ENCODE measurements around the gene PRKCH. TPM values are rescaled to one million over a fixed set of nuclear protein-coding genes. Genes with fewer than 3 reads are reported as not detected.

PRKCH gene
- total RNA-seq, 2 experiments from 2014 or later: 304 to 312 TPM

DNA sequence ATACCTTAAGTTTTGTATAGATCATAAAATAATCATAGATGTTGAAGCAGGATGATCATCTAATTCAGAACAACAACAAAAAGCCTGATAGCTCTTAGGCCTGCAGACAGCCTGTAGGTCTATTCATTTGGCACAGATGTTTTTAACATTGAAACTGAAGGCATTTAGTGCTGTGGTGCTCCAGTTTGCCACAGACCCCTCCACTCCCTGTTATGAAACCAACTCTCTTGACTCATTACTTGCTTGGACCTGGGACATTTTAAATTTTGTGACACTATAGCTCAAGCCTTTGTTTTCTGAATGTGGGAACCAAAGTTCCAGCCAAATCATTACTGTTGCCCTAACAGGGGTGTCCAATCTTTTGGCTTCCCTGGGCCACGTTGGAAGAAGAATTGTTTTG lies 9.1 kb downstream of the PRKCH start:
- H3K4me3 Mint-ChIP-seq: peak overlapping the region; percentile 97
- H3K27me3 Mint-ChIP-seq: no peaks in the 10 kb centered on the region
- peak; percentile 56 for ATAC-seq
- H3K4me1 Mint-ChIP-seq: peaks cover 71% of the 10 kb centered on the region
- no peaks in the 10 kb centered on the region for H3K9me3 Mint-ChIP-seq (ENCODE audit: low read depth)
- DNase-seq: peak; percentile 79
- CTCF ChIA-PET: interaction anchor here (1.0 to 2.7 kb wide), 9 partner anchors 8 to 333 kb away, joined by 3 to 9 read pairs (median 5); partner anchors contain the start of gene PRKCH
- H3K27ac Mint-ChIP-seq: peak overlapping the region; percentile 91
- peaks cover 64% of the 10 kb centered on the region for H3K36me3 Mint-ChIP-seq

GRCh38 chr14:61331992-61332657 lies 10.7 kb downstream of the PRKCH start:
- DNase-seq (no peak), ATAC-seq (no peak)
- CTCF ChIA-PET: interaction anchor here (1.2 to 3.1 kb wide), 8 partner anchors 10 to 123 kb away, joined by 3 to 24 read pairs (median 5); partner anchors contain the start of gene PRKCH
- peak overlapping the region; percentile 99 for H3K27ac Mint-ChIP-seq
- peak overlapping the region; percentile 81 for H3K4me3 Mint-ChIP-seq
- no peaks in the 10 kb centered on the region for H3K9me3 Mint-ChIP-seq (ENCODE audit: low read depth)
- H3K36me3 Mint-ChIP-seq: peaks cover 56% of the 10 kb centered on the region
- H3K4me1 Mint-ChIP-seq: peaks cover 73% of the 10 kb centered on the region
- no peaks in the 10 kb centered on the region for H3K27me3 Mint-ChIP-seq

GRCh38 chr14:61332658-61333029 lies 11.3 kb downstream of the PRKCH start:
- Mint-ChIP-seq H3K4me1 (peaks cover 75% of the 10 kb centered on the region), H3K27me3 (no peaks in the 10 kb centered on the region), H3K4me3 (peak overlapping the region; percentile 81), H3K36me3 (peaks cover 53% of the 10 kb centered on the region), H3K9me3 (ENCODE audit: low read depth) (no peaks in the 10 kb centered on the region), H3K27ac (peak overlapping the region; percentile 99)
- CTCF ChIA-PET: interaction anchor here (0.9 to 3.1 kb wide), 6 partner anchors 10 to 52 kb away, joined by 3 to 24 read pairs (median 4); partner anchors contain the start of gene PRKCH
- ATAC-seq: peak; percentile 7
- DNase-seq: peak; percentile 64

DNA sequence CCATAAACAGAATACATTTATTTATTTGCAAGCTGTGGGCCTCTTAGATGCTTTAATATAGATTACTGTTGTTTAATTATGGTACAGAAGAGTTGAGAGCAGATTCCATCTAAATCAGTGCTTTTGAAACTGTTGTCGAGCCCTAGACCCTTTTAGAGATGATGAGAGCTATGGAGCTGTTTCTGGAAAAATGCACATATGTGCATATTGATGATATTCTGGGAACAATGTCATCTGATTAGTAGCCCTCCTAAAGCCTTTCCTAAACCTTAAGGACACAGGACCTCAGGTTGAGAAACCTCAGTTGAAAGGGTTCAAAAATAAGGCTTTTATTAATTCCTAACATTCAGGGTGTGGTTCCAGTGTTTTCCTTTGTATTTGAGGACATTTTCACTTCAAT lies 11.7 kb downstream of the PRKCH start:
- peak overlapping the region; percentile 99 for H3K27ac Mint-ChIP-seq
- peaks cover 80% of the 10 kb centered on the region for H3K4me1 Mint-ChIP-seq
- ATAC-seq (no peak), DNase-seq (no peak)
- no peaks in the 10 kb centered on the region for H3K27me3 Mint-ChIP-seq
- CTCF ChIA-PET: interaction anchor here (0.9 to 3.1 kb wide), 6 partner anchors 9 to 52 kb away, joined by 3 to 24 read pairs (median 4); partner anchors contain the start of gene PRKCH
- peaks cover 56% of the 10 kb centered on the region for H3K36me3 Mint-ChIP-seq
- no peaks in the 10 kb centered on the region for H3K9me3 Mint-ChIP-seq (ENCODE audit: low read depth)
- peak overlapping the region; percentile 81 for H3K4me3 Mint-ChIP-seq

DNA sequence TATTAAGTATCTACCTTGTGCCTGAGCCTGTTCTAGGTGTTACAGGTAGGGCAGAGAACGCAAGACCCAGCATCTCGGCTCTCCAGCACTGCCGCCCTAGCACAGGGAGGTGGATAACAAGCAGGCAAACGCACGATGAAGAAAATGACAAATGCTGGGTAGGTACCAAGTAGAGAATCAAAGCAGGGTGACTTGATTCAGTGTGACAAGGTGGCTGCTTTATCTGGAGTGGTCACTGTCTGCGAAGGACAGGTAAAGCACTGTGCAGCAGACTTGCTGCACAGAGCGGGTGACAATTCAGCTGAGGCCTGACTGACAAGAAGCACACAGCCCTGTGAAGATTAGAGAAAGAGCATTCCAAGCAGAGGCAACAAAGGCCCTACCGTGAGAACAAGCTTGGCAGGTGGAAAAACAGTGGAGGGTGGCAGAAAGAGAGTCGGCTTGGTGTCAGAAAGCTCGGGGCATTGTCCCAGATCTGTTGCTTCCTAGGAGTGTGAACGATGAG lies 12.9 kb downstream of the PRKCH start:
- peak overlapping the region; percentile 99 for H3K27ac Mint-ChIP-seq
- no peaks in the 10 kb centered on the region for H3K9me3 Mint-ChIP-seq (ENCODE audit: low read depth)
- H3K36me3 Mint-ChIP-seq: peaks cover 54% of the 10 kb centered on the region
- DNase-seq (no peak), ATAC-seq (peak; percentile 9)
- no peaks in the 10 kb centered on the region for H3K27me3 Mint-ChIP-seq
- peak overlapping the region; percentile 81 for H3K4me3 Mint-ChIP-seq
- peaks cover 86% of the 10 kb centered on the region for H3K4me1 Mint-ChIP-seq
- CTCF ChIA-PET: interaction anchor here (0.8 to 3.1 kb wide), 7 partner anchors 8 to 127 kb away, joined by 3 to 24 read pairs (median 4); partner anchors contain the start of gene PRKCH

- CTCF ChIA-PET: interaction anchor here (1.3 to 3.1 kb wide), 4 partner anchors 9 to 117 kb away, joined by 3 to 24 read pairs (median 4); partner anchors contain the start of gene PRKCH
- H3K27ac Mint-ChIP-seq: peak overlapping the region; percentile 94
- DNase-seq (no peak), ATAC-seq (no peak)
- H3K9me3 Mint-ChIP-seq (ENCODE audit: low read depth): no peaks in the 10 kb centered on the region
- peaks cover 50% of the 10 kb centered on the region for H3K36me3 Mint-ChIP-seq
- H3K27me3 Mint-ChIP-seq: no peaks in the 10 kb centered on the region
- peaks cover 83% of the 10 kb centered on the region for H3K4me1 Mint-ChIP-seq
- peak overlapping the region; percentile 70 for H3K4me3 Mint-ChIP-seq
These were observed 13.7 kb downstream of the PRKCH start for GRCh38 chr14:61335049-61335448.

GRCh38 chr14:61335671-61336275 lies 14.4 kb downstream of the PRKCH start:
- ATAC-seq (peak; percentile 55), DNase-seq (no peak)
- CTCF ChIA-PET: interaction anchor here (1.3 to 1.8 kb wide), 2 partner anchors 9 to 12 kb away, joined by 3 to 4 read pairs; no protein-coding TSS in a partner anchor
- peak overlapping the region; percentile 94 for H3K27ac Mint-ChIP-seq
- H3K27me3 Mint-ChIP-seq: no peaks in the 10 kb centered on the region
- H3K36me3 Mint-ChIP-seq: peaks cover 49% of the 10 kb centered on the region
- no peaks in the 10 kb centered on the region for H3K9me3 Mint-ChIP-seq (ENCODE audit: low read depth)
- peaks cover 83% of the 10 kb centered on the region for H3K4me1 Mint-ChIP-seq
- peak overlapping the region; percentile 70 for H3K4me3 Mint-ChIP-seq

DNA sequence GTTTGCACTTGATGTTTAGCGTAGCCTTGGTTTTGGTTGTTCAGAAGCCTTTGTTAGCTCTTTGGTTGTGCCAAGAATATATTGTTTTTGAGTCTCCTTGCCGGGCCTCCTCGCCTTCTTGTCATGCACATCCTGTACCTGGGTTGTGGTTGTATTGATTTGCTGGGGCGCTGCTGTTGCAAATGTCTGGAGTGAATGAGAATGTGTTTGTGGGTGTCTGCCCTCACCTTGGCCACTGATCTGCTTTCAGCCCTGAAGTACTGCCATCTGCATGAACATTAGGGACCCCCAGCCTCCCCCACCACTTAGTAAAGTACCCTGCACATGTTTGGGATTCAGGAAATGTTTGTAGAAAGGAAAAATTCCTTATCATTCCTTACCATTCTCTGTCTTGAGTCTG lies 16.5 kb downstream of the PRKCH start:
- Mint-ChIP-seq H3K27ac (peak overlapping the region; percentile 94), H3K9me3 (ENCODE audit: low read depth) (no peaks in the 10 kb centered on the region), H3K27me3 (no peaks in the 10 kb centered on the region), H3K4me3 (peak overlapping the region; percentile 52), H3K36me3 (peaks cover 48% of the 10 kb centered on the region), H3K4me1 (peaks cover 89% of the 10 kb centered on the region)
- CTCF ChIA-PET: interaction anchor here (0.6 to 2.7 kb wide), 7 partner anchors 8 to 51 kb away, joined by 3 to 14 read pairs (median 4); no protein-coding TSS in a partner anchor
- DNase-seq (peak; percentile 90), ATAC-seq (peak; percentile 40)

- Mint-ChIP-seq H3K4me3 (peak overlapping the region; percentile 52), H3K27ac (peak overlapping the region; percentile 94), H3K4me1 (peaks cover 90% of the 10 kb centered on the region), H3K27me3 (no peaks in the 10 kb centered on the region), H3K9me3 (ENCODE audit: low read depth) (no peaks in the 10 kb centered on the region), H3K36me3 (peaks cover 46% of the 10 kb centered on the region)
- CTCF ChIA-PET: interaction anchor here (0.7 to 2.7 kb wide), 3 partner anchors 15 to 570 kb away, joined by 3 to 14 read pairs (median 8); no protein-coding TSS in a partner anchor
- ATAC-seq (no peak), DNase-seq (no peak)
These were observed 17.1 kb downstream of the PRKCH start for GRCh38 chr14:61338457-61338856.

- Mint-ChIP-seq H3K36me3 (peaks cover 46% of the 10 kb centered on the region), H3K9me3 (ENCODE audit: low read depth) (no peaks in the 10 kb centered on the region), H3K4me1 (peaks cover 92% of the 10 kb centered on the region), H3K4me3 (peak overlapping the region; percentile 78), H3K27ac (peak overlapping the region; percentile 90), H3K27me3 (no peaks in the 10 kb centered on the region)
- CTCF ChIA-PET: interaction anchor here (0.8 to 4.2 kb wide), 3 partner anchors 8 to 48 kb away, joined by 3 to 18 read pairs (median 4); partner anchors contain the start of gene PRKCH
- ATAC-seq (peak; percentile 13), DNase-seq (no peak)
These were observed 20.2 kb downstream of the PRKCH start for GRCh38 chr14:61341275-61342206.

- Mint-ChIP-seq H3K27ac (peak overlapping the region; percentile 90), H3K27me3 (no peaks in the 10 kb centered on the region), H3K4me3 (peak overlapping the region; percentile 78), H3K36me3 (peaks cover 47% of the 10 kb centered on the region), H3K9me3 (ENCODE audit: low read depth) (no peaks in the 10 kb centered on the region), H3K4me1 (peaks cover 96% of the 10 kb centered on the region)
- peak; percentile 59 for ATAC-seq
- CTCF ChIA-PET: interaction anchor here (0.8 to 4.2 kb wide), 3 partner anchors 9 to 45 kb away, joined by 3 to 18 read pairs (median 4); partner anchors contain the start of gene PRKCH
- DNase-seq: peak; percentile 95
These were observed 21.1 kb downstream of the PRKCH start for GRCh38 chr14:61342486-61342885.

GRCh38 chr14:61342932-61343331 lies 21.6 kb downstream of the PRKCH start:
- Mint-ChIP-seq H3K4me1 (peaks cover 96% of the 10 kb centered on the region), H3K9me3 (ENCODE audit: low read depth) (no peaks in the 10 kb centered on the region), H3K27me3 (no peaks in the 10 kb centered on the region), H3K27ac (peak overlapping the region; percentile 90), H3K4me3 (peak overlapping the region; percentile 78), H3K36me3 (peaks cover 45% of the 10 kb centered on the region)
- ATAC-seq: no peak
- CTCF ChIA-PET: interaction anchor here (0.8 to 4.2 kb wide), 4 partner anchors 10 to 44 kb away, joined by 3 to 18 read pairs (median 5); partner anchors contain the start of gene PRKCH
- DNase-seq: no peak
